ENCODE data around the gene BRSK2.
"Not testable (repeated sequence)": the region's sequence is repeated elsewhere in the genome, so short reads cannot be mapped to it uniquely, and the experiment has no call there.

The BRSK2 gene

DNA sequence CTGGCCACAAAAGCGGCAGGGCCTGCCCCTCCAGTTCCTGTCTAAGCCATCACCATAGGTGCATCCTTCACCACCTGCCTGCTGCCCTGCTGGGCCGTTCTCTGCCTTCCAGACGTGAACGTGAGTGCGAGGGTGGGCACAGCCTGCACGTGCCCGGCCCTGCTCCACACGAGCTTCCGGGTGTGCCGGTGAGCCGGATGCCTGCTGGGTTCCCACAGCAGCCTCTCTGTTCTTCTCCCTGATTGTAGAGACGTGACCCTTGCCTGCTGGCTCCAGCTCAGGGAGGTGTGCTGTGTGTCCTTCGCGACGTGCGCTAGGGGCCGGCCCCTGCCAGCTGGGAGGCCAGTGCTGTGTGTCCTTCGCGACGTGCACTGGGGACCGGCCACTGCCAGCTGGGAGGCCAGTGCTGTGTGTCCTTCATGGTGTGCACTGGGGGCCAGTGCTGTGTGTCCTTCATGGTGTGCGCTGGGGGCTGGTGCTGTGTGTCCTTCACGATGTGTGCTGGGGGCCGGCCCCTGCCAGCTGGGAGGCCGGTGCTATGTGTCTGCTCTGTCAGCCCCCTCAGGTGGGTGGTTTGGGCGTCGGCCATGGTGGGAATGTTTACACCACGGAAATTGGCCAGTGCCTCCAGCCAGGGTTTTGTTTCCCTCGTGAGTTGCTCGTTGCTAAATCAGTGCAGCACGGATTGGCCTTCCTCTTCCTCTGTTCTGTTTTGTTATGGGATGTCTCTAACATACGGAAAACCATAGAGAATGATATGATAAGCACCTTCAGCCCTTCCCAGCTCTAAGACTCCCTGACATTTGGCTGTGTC is 35.4 kb upstream of the BRSK2 start:
- no peak for DNase-seq

DNA sequence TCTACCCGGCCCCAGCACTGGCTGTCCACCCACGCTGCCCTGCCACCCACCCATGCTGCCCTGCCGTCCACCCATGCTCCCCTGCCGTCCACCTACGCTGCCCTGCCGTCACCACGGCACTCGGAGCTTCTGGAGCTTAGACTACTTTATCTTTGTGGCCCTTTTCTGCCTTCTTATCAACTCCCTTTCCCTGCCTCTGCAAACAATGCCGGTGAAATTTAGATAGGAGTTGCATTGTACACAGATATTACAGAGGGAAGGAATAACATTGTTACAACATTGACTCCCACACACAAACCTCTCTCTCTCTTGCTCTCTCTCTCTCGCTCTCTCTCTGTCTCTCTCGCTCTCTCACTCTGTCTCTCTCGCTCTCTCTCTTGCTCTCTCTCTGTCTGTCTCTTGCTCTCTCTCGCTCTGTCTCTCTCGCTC is 33.7 kb upstream of the BRSK2 start:
- DNase-seq, result no peak

DNA sequence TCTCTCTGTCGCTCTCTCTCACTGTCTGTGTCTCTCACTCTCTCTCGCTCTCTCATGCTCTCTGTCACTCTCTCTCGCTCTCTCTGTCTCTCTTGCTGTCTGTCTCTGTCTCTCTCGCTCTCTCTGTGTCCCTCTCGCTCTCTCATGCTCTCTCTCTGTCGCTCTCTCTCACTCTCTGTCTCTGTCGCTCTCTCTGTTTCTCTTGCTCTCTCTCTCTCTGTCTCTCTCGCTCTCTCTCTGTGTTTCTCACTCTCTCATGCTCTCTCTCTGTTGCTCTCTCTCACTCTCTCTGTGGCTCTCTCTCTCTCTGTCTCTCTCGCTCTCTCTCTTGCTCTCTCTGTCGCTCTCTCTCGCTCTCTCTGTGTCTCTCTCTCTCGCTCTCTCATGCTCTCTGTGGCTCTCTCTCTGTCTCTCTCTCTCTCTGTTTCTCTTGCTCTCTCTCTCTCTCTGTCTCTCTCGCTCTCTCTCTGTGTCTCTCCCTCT is 33.2 kb upstream of the BRSK2 start:
- no peak for DNase-seq

DNA sequence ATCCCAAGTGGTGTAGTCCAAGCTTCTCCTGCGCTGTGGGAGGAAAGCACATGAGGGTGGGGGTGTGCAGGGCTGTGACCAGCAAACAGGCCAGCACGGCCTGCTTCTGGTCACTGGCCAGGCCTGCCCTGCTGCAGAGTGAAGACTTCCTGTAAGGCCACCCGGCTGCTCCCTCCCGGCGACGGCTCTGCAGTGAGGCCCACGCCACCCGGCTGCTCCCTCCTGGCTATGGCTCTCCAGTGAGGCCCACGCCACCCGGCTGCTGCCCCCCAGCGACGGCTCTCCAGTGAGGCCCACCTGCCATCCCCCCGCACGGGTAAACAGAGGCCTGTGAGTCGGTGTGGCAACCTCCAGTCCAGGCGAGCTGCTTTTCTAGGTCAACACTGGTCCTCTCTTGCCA is 31.4 kb upstream of the BRSK2 start:
- DNase-seq, result no peak

DNA sequence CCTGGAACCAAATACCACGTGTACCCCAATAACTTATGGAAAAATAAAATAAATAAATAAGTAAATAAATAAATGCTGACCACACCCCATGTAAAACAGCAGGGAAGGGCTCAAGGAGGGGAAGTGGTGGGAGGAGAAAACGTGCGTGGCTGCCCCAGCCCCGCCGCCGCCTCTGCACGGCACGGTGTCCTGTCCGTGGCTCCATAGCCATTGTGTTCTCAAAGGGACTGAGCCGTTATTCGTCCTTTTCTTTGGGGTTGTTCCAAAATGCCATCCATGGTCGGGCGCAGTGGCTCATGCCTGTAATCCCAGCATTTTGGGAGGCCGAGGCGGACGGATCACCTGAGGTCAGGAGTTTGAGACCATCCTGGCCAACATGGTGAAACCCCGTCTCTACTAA is 30.8 kb upstream of the BRSK2 start:
- DNase-seq, result not testable (repeated sequence)

DNA sequence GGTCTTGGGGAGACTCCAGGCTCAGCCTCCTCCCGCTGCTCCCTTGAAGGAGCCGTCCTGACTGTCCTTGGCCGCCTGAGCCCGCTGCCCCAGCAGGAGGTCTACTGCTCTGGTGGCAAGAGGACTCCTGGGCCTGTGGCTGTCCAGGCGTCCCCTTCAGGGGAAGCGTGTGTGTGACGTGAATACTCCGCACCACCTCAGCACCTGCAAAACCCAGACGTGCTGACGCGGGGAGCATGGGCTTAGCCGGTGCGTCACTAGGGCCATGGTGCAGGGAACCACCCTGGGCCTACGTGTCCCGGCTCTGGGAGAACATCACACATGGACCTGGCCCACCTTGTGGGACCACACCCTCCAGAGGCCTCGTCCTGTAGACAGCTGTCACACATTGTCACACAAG is 30.2 kb upstream of the BRSK2 start:
- DNase-seq, result no peak

DNA sequence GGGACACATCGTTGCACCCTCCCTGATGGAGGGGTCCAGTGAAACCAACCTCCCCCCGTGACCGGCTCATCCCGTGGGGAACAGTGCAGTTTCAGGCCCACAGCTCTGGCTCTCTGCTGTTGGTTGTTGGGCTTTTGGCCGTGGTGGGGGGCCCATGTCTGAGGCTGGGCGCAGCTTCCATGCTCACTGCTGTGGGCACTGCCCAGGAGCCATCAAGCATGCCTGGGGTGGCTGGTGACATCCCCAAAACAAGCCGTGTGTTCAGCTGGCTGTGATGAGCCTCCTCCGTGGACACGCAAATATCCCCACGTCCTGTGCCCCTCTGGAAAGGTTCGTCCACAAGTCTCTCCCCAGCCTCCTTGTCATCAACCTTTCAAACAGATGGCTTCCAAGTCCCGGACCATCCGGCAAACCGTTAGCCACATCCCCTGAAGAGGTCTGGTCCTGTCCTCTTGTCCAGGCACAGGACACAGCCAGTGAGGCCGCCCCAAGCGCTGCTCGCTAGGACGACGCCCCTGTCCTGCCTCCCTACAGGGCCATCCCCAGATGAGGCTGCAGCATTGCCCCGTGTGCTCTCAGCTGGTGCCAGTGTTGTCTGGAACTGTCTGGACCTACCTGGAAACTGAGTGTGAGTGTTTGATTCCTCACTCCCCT is 29.4 kb upstream of the BRSK2 start:
- DNase-seq, result no peak

DNA sequence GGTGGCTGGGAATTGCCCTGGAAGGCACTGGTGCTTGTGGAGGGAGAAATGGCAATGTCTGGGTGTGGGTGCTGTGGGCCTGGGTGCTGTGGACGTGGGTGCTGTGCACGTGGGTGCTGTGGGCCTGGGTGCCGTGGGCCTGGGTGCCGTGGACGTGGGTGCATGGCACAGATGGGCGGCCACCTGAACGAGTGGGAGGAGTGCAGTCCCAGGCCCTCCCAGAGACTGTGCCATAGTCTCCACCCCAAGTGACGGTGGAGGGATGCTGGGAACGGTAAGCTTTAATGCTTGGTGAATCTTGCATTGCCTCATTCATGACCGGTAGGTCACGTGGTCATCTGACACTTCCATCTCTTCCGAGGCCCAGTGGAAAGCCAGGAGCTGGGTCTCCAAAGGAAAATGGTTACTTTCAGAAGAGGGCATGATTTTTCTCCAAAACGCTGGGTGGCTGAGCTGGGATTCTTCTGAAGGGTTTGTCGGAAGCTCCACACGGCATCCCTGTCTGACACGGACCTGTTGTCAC is 28.8 kb upstream of the BRSK2 start:
- DNase-seq, result no peak

DNA sequence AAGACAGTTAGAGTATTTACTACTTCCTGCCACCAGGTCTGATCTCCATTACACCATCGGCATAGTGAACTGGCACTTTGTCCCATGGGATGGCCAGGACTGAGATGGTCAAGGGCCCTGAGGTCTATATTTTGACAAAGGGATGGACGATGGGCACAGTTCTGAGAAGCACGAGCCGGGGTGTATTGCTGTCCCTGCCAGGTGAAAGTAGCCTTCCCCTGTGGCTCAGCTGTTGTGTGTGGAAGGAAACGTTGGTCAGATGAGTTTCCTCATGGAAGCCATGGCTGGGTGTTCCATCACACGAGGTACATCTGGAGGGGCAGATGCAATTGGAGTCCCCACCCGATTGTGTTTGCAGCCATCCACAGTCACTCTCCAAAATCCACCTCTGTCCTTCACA is 27.9 kb upstream of the BRSK2 start:
- no peak for DNase-seq

DNA sequence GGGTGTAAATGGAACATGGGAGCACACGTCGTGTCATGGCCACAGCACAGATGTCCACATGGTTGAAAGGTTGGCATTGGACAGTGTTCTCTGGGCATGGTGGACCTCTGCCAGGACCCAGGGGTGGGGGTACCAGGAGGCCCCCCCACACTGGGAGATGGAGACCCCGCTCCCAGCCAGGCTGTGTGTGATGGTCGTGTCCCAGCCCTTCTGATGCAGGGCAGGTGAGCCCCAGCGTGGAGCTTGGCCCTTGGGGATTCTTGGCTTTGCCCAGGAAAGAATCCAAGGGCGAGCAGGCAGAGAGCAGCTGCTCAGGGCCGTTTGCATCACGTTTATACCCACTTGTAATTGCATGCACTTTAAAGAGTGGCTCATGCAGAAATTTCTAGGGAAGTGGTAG is 22.0 kb upstream of the BRSK2 start:
- DNase-seq, result no peak

DNA sequence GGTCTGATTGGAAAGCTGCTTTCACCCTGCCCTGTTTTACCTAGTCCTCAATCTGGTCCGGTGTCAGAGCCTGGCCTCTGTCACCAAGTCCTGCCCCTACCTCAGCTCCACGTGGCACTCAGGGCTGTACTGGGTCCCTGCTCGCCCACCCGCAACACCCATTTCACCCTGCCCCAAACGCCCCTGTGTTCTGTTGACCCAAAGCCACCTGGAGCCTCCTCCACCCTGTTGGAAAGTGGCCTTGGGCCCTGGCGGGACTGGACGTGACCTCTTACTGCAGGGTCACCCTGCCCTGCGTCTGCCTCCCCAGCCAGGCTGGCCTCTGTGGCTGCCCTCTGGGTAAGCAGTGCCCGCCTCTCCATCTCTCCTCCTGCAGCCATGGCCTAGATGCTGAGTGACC is 21.5 kb upstream of the BRSK2 start:
- DNase-seq, result no peak

DNA sequence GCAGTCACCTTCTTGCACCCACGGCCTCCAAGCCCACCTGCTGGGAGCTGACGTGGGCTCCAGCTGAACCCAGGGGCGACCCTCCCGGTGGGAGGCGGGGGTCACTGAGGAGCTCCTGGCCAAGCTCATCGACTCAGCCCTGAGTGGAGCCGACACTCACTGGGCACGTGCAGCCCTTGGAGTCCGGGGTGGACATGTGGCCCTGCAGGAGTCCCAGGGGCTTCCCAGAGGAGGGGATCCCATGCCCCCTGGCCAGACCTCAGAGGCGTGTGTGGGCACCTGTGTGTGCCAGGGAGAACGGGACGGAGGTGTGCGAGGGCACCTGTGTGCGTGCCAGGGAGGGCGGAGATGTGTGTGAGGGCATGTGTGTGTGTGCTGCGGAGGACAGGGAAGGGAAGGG is 20.8 kb upstream of the BRSK2 start:
- DNase-seq, result no peak

DNA sequence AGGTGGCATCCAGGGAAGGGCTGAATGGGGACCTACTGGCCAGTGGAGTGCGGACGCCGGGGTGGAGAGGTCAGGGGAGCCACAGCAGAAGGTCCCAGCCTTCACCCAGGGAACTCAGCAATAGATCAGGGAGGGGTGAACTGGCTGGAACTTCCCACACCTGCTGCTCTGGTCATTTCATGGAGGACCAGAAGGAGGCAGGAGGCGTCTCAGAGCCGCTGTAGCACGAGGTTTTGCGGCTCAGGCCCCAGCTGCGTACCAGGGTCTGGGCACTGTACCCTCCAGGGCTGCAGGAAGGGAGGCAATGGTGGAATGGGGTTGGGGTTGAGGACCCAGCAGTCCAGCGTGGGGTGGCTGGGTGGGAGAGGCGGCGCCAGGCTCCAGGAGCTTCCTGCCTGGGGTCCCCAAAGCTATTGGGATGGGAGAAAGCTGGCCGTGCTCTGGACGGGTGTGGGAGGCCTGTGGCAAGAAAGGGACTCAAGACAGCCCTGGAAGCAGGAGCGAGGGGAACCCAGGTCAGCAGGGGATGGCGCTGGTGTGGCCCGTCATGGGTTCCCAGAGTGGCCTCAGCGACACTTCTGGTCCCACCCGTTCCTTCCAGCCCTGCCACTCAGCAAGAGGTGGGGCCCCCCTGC is 20.2 kb upstream of the BRSK2 start:
- DNase-seq, result no peak

DNA sequence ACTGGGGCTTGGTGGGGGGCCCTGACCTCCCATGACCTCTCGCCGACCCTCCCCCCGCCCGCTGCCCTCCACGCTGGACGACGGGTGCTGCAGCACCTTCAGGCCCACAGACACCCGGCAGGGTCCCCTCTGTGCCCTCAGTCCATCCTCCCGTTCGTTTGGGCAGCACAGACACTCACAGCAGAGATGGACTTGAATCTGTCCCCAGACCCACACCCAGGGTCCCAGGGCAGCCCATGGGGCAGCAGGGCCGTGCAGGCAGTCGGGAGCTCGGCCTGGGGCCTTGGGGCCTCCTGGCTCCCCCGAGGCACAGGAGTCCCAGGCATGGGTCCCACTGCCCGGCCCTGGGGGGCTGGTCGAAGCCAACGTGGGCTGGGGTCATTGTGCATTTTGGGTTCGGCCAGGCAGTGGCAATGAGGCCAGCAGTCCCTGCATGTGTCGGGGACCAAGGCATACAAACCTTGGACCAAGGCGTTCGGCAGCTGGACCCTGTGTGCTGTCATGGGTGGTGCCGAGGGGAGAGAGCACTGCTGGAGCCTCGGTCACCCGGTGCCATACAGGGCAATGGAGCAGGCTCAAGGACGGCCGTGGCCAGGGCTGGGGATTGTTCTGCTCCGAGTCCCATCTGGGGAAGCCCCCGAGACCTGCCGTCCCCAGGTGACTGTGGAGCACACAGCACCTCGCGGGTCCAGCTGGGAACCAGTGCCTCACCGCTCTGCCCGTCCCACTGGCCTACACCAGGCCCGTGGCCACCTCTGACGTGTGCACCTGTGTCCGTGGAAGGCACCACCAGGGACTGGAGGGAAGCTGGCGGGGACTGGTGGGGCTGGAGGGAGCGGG is 19.3 kb upstream of the BRSK2 start:
- peak; percentile 1 for DNase-seq

DNA sequence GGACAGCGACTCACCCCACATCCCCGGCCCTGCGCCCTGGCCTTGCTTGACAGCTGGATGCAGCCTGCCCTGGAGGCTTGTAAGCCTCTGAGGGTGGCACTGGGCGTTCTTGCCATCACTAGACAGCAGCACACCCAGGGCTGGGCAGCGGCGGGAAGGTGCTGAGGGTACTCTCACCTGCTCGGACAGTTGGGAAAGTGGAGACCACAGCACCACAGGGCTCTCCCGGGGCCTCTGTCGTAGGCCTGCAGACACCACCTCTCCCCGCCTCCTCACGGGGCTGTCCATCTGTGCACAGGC is 18.8 kb upstream of the BRSK2 start:
- no peak for DNase-seq

DNA sequence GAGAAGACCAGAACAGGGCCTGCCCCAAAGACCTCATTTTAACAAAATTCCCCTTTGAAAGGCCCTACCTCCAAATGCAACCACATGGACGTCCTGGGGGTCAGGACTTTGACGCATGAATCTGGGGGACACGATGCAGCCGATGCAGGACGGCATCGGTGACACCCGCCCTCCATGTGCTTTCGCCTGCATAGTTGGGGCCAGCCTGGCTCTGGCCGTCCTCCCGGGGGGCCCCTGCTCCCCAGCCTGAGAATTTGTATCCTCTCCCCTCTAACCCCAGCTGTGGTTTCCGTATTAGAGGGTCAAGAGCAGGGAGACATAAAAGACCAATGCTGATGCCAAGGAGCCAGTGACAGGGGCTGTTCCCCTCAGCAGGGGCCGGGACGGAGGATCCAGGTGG is 18.4 kb upstream of the BRSK2 start:
- peak; percentile 1 for DNase-seq

DNA sequence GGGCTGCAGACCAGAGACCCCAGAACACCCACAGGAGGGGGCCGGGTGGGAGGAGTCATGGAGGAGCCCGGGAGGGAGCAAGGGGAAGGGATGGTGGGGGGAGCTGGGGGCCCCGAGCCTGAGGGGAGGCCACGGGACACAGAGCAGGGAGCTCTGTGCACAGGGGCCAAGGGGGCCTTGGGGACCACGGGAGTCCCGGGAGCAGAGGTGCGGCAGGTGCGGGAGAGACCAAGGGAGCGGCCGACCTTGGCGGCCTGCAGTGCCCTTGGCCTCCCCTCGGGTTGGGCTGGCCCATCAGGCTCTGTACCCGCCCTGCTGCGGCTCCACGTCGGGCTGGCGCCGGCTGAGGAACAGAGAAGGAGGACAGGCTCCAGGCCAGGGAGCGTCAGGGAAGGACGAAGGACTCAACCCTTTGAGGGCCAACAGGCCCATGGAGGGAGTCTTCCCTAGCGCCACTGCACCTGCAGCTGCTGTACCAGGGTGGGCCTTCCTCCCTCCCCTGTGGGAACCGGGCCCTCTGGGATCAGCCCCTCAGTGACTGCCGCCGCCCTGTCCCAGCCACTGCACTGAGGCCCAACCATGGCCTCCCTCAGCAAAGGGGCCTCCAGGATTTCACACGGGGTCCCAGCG is 17.8 kb upstream of the BRSK2 start:
- DNase-seq, result peak; percentile 1

DNA sequence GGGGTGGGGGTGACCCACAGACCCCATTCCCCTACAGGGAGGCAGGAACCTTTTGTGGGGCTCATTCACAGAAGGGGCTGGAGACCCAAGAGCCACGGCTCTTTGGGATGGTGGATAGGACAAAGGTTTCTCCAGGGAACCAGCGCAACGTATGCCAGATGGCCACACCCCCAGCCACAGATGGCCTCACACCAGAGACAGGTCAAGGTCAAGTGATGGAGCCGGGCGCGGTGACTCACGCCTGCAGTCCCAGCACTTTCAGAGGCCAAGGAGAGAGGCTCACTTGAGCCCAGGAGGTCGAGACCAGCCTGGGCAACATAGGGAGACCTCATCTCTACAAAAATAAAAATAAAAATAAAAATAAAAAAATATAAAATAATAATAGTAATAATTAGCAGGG is 17.1 kb upstream of the BRSK2 start:
- peak; percentile 1 for DNase-seq

DNA sequence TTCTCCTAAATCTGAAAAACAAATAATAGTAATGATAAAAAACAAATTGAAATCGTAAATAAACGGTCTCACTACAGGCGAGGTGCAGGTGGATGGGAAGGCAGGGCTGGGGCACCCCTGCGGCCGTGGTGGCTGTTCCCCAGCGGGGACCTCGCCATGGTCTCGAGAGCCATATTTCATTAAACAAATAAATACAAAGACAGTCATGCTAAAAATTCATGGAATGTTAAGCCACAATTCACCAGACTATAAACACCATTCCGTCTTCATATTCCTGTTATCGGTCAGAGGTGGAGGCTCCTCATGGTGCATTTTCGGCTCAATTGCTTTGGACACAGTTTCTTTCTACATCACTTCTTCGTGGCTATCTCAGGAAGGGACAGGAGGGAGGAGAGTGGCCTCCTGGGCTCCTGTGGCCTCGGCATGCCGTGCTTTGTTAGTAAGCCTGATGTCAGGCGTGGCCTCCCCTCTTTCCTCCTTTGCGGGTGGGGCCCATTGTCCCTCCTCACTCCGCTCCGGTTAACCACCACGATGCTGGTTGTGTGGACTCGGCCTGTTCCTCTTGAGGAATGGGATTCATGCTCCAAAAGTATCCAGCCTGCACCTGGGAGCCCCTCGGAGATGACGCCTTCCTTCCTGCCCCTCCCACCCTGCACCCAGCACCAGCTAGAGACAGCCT is 16.1 kb upstream of the BRSK2 start:
- DNase-seq, result peak; percentile 1

DNA sequence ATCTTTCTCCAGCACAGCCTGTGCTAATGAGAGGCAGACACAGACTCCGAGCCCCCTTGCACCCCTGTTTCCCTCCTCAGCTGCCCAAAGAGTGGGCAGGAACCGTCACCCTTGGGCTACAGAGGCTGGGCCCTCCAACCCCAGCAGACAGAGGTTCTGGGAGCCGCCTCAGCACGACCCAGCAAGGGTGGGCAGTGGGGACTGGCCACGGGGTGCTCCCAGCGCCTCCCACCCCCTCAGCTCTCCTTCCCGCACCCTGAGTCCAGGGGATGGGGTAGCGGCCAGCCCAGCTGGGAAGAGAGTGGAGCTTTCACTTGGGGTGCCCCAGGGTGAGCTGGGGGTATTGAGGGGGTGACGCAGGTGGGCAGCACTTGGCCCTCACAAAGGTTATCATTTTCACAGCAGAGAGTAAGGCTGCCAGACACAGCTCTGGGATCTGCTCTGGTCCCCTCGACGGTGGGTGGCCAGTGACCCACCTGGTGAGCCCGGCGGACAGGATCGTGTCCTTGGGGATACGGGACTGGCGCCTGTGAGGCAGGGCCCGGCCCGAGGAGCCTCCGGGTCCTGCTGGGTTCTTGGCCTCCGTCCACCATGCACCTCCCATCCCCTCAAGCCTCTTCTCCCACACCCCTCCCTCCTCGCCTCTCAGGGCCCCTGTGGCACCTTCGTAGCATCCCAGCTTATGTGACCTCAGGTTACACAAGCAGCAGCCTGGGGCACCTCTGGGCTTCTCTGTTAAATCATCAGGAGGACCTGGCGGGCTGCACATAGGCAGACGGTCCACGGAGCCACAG is 14.4 kb upstream of the BRSK2 start:
- peak; percentile 1 for DNase-seq

DNA sequence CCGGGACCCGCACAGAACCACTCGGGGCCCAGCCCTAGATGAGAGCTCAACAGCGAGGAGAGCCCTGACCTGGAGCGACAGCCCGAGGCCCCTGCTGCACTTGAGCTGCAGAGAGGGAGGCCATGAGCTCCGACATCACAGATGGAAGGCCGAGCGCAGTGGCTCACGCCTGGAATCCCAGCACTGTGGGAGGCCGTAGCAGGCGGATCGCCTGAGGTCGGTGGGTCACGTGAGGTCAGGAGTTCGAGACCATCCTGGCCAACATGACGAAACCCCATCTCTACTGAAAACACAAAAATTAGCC is 13.8 kb upstream of the BRSK2 start:
- peak; percentile 1 for DNase-seq

Measured in effector CD4-positive, alpha-beta T cell (primary cell).